IPS-18c (cell line): Measurements from ENCODE around the gene UNC5B.
"Not testable (repeated sequence)": the region's sequence is repeated elsewhere in the genome, so short reads cannot be mapped to it uniquely, and the experiment has no call there.

Source experiments
- H3K4me3 ChIP-seq: 2 replicates; pipeline ENCODE4 v1.7.0; 2013; ENCODE audit warnings: low read depth, mild to moderate bottlenecking, low read length, moderate library complexity; ENCODE audit not compliant: insufficient read depth
- H3K9me3 ChIP-seq: one replicate; pipeline ENCODE4 v1.6.1; 2013; ENCODE audit warnings: mild to moderate bottlenecking, low read length, moderate library complexity; ENCODE audit not compliant: control insufficient read depth, insufficient read depth

UNC5B gene

GRCh38 chr10:71292624-71293445 is 80.5 kb downstream of the UNC5B start:
- no peak overlapping the region for H3K4me3 ChIP-seq
- no peaks in the 10 kb centered on the region for H3K9me3 ChIP-seq

GRCh38 chr10:71293446-71294084 is 81.2 kb downstream of the UNC5B start:
- no peaks in the 10 kb centered on the region for H3K9me3 ChIP-seq
- H3K4me3 ChIP-seq: no peak overlapping the region

DNA sequence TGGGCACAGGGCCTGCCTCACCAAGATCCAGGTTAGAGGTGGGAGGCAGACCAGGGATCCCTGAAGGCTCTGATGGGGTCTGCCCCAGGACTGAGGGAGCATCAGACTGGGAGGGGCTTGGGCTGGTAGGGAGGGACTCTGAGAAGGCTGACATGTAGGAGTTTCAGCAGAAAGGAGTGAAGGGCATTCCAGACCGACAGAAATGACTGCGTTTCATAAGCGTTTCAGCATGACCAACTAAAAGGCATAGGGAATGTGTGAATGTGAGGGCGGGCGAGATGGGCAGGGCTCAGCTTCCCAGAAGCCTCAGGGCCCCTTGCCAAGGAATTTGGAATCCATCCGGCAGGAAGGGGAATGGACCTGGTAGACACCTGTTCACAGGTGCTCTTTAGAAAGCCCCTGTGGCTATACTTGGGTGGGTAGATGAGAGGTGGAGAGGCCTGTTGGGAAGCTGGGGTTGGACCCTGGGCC is 81.8 kb downstream of the UNC5B start:
- no peaks in the 10 kb centered on the region for H3K9me3 ChIP-seq
- no peak overlapping the region for H3K4me3 ChIP-seq

GRCh38 chr10:71294856-71295255 is 82.5 kb downstream of the UNC5B start:
- Histone ChIP-seq H3K4me3 (no peak overlapping the region), H3K9me3 (no peaks in the 10 kb centered on the region)

DNA sequence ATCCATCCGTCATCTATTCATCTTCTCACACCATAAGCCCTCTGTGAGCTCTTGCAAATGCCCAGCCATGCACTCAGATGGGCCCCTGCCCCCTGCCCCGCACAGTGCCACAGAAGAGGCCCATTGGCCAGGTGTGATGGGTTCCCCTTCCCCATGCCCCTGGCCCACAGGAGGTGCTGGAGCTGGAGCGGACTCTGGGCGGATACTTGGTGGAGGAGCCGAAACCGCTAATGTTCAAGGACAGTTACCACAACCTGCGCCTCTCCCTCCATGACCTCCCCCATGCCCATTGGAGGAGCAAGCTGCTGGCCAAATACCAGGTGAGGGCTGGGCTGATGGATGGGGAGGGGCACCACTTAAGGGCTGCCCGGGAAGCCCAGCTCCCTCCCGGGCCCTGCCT is 83.3 kb downstream of the UNC5B start:
- Histone ChIP-seq H3K9me3 (no peaks in the 10 kb centered on the region), H3K4me3 (no peak overlapping the region)

- Histone ChIP-seq H3K9me3 (no peaks in the 10 kb centered on the region), H3K4me3 (no peak overlapping the region)
Observed at GRCh38 chr10:71296086-71296485, 83.7 kb downstream of the UNC5B start.

GRCh38 chr10:71296811-71297210 is 84.4 kb downstream of the UNC5B start:
- not testable (repeated sequence) for H3K9me3 ChIP-seq, H3K4me3 ChIP-seq

DNA sequence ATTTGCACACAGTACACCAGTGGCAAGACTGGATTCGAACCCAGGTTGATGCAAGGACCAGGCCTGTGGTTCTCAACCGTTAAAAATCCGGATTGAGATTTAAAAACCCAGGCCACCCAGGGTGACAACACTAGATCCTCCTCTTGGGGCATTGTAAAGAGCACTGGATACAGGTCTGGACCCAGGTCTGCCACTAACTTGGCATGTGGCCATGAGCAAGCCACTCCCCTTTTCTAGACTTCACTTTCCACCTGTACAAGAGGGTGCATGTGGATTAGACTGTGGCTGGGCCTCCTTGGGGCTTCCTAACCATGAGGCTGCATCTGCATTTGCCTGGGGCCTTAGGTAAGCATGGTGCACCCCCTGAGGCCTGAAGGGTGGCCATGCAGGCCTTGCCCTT is 85.0 kb downstream of the UNC5B start:
- Histone ChIP-seq H3K4me3 (no peak overlapping the region), H3K9me3 (no peaks in the 10 kb centered on the region)

- H3K9me3 ChIP-seq: no peaks in the 10 kb centered on the region
- H3K4me3 ChIP-seq: no peak overlapping the region
Observed at GRCh38 chr10:71299071-71299785, 86.9 kb downstream of the UNC5B start.

- no peaks in the 10 kb centered on the region for H3K9me3 ChIP-seq
- no peak overlapping the region for H3K4me3 ChIP-seq
Observed at GRCh38 chr10:71300555-71301370, 88.4 kb downstream of the UNC5B start.

DNA sequence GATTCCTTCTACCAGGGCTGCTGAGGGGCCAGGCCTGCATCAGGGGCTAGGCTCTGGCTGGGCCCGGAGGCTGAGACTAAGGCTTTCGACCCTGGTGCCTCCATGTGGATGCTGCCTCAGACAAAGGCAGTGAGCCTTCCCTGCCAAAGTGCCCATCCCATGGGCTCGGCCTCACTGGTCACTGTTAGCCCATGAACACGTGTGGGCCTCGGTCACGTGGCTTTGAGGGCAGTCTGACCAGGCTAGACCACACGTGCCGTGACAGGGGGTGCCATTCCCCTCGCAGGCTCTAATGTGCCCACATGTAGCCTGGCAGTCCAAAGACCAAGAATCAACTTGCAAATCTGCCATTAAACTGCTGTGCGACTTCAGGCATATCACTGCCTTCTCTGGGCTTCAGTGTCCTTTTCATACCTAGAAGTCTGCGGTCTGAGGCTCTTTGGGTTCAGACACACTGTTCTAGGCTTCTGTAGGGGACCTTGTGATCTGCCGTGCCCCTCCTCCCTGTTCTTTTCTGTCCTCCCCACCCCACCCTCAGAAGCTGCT is 89.1 kb downstream of the UNC5B start:
- Histone ChIP-seq H3K4me3 (no peak overlapping the region), H3K9me3 (no peaks in the 10 kb centered on the region)

DNA sequence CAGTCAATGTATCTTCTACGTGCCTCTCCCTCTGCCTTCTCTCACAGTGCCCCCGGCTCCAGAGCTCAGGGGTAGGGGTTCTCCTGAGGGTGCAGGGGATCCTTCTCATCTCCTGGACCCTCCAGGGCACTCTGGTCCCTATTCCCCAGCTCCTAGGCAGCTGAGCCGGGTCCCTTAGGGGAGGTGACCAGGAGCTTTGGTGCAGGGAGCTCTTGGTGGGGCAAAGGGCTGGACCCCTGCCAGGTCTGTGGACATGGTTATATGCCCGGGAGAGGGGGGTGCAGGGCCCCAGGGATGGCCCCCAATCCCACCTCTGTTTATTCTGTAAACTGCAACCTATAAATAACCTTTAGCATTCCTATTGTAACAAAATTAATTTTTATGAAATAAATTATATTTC is 90.1 kb downstream of the UNC5B start:
- Histone ChIP-seq H3K4me3 (no peak overlapping the region), H3K9me3 (no peaks in the 10 kb centered on the region)

DNA sequence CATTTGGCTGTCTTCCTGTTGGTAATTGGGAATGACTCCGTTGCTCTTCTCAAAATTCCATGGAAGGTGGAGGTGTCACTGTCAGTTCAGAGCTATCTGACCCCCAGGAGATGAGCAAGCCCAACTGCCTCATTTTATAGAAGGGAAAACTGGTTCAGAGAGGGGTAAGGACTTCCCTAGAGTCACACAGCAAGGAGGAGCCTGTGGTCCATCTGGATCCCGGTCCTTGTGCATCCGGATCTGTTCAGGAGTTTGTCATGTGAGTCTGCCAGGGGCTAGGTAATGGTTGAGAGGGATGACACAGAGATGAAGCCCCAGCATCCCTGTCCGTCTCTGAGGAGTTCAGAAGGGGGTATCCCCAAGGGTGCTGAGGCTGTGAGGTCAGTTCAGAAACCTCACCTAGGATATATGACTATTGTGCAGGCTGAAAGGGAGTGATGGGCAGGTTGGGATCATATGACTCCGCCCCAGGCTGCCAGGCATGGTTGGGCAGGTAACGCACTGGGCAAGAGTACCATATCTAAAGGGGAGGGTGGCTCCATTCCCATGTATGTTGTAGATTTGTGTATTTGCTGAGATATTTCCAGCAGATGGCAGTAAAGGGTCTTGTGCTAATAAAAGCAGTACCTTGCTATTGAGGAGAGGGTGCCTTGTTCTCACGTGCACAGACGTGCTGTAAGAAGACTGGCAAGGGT is 90.7 kb downstream of the UNC5B start:
- H3K9me3 ChIP-seq: no peaks in the 10 kb centered on the region
- no peak overlapping the region for H3K4me3 ChIP-seq

DNA sequence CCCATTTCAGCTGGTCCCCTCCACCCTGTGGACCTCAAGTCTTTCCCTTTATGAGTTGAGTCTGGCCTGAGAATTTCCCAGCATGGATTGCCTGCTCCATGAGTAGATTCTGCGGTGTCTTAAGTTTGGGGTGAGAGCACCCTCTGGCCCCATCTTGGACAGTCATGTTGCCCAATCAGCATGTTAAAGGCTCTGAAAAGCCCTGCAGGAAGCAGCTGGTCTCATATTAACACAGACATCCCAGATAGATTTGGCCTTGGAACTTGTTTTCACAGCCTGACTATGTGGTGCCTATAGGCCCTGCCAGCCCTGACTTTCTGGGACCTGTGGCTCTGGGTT is 91.2 kb downstream of the UNC5B start:
- H3K9me3 ChIP-seq: no peaks in the 10 kb centered on the region
- H3K4me3 ChIP-seq: no peak overlapping the region

DNA sequence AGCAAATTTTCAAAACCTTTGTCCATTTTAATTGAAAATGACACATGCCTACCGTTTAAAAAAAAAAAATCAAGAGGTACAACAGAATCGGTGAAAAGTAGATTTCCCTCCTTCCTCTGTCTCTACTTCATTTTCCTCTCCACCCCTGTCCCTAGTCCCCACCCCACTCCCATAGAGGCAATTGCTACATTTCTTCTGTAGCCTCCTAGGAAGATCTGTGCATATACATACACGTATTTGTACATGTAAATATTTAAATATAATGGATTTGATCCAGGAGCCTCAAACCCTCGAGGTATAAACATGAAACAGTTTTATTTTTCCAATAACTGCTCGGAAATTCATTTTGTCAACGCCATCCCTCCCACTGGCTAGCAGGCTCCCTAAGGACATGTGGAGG is 92.5 kb downstream of the UNC5B start:
- no peaks in the 10 kb centered on the region for H3K9me3 ChIP-seq
- H3K4me3 ChIP-seq: no peak overlapping the region

DNA sequence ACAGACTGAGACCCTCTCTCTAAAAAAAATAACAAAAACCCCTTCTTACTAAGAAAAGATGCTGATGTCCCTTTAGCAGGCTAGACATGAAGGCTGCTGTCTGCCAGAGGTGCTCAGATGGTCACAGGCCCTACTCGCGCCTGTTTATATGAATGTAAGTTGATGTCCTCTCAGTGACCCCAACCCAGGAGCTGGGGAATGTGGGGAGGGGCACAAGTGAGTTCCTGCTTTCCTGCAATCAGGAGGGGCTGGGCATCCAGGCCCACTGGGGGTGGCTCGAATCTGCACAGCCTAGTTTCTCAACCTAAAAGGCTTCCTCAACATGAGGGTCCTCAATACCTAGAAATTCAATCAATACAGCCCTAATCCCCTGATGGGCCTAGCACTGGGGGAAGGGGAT is 94.6 kb downstream of the UNC5B start:
- no peak overlapping the region for H3K4me3 ChIP-seq
- no peaks in the 10 kb centered on the region for H3K9me3 ChIP-seq
